Measurements from ENCODE around the gene C6orf120. TPM values are rescaled to one million over a fixed set of nuclear protein-coding genes. Genes with fewer than 3 reads are reported as not detected.

C6orf120 gene
- total RNA-seq, 1 donor from 2014 or later: 35.8 TPM

DNA sequence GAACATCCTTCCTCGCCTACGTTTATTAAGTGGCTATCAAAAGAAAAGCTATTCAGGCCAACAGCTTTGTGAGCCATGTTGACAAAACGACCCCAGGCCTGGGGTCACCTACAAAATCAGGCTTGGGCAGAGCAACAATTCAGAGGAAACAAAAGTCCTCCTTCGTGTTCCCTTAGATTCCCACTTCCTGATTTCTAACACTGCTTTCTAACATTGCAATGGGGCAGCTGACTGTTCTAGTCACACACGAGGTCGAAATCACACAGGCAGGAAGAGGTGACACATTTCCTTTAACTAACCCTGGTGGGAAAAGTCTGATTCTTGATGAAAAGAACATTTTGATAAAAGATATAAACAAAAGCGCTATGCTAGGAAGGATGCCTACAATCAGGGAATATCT is 32.0 kb upstream of the C6orf120 start:
- Mint-ChIP-seq H3K4me3 (no peak overlapping the region), H3K27ac (no peak overlapping the region), H3K9me3 (peaks cover 12% of the 10 kb centered on the region), H3K4me1 (no peaks in the 10 kb centered on the region), H3K27me3 (ENCODE audit: low read depth) (no peaks in the 10 kb centered on the region), H3K36me3 (peaks cover 52% of the 10 kb centered on the region)
- no peak for DNase-seq (ENCODE audit: low spot score in 2 of 2, unreplicated experiment in 2 of 2)
- TF ChIP-seq, protein P1, sequence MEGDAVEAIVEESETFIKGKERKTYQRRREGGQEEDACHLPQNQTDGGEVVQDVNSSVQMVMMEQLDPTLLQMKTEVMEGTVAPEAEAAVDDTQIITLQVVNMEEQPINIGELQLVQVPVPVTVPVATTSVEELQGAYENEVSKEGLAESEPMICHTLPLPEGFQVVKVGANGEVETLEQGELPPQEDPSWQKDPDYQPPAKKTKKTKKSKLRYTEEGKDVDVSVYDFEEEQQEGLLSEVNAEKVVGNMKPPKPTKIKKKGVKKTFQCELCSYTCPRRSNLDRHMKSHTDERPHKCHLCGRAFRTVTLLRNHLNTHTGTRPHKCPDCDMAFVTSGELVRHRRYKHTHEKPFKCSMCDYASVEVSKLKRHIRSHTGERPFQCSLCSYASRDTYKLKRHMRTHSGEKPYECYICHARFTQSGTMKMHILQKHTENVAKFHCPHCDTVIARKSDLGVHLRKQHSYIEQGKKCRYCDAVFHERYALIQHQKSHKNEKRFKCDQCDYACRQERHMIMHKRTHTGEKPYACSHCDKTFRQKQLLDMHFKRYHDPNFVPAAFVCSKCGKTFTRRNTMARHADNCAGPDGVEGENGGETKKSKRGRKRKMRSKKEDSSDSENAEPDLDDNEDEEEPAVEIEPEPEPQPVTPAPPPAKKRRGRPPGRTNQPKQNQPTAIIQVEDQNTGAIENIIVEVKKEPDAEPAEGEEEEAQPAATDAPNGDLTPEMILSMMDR (IDR thresholded peaks at IDR 0.05; ENCODE audit: unreplicated experiment): no peak

DNA sequence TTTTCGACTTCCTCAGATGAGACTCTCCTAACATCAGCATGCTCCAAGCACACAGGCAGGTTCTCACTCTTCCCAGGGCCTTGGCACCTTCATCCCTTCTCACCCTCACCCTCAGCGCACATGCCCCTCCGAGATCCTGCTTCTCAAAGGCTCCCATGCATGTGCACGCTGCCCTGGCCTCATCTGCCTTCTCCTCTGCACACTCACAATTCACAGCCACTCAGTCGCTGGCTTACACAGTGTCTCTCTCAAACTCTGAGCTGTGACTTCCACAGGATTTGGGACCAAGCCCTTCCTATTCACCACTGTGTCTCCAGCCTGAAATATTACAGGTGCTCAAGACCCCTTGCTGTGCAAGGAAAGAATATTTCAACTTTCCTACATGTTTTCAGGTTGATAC is 30.4 kb upstream of the C6orf120 start:
- Mint-ChIP-seq H3K4me3 (no peak overlapping the region), H3K36me3 (peaks cover 55% of the 10 kb centered on the region), H3K27ac (no peak overlapping the region), H3K27me3 (ENCODE audit: low read depth) (no peaks in the 10 kb centered on the region), H3K4me1 (peaks cover 4% of the 10 kb centered on the region), H3K9me3 (peaks cover 12% of the 10 kb centered on the region)
- no peak for DNase-seq (ENCODE audit: low spot score in 2 of 2, unreplicated experiment in 2 of 2)
- TF ChIP-seq, protein P1 (IDR thresholded peaks at IDR 0.05; ENCODE audit: unreplicated experiment): no peak

DNA sequence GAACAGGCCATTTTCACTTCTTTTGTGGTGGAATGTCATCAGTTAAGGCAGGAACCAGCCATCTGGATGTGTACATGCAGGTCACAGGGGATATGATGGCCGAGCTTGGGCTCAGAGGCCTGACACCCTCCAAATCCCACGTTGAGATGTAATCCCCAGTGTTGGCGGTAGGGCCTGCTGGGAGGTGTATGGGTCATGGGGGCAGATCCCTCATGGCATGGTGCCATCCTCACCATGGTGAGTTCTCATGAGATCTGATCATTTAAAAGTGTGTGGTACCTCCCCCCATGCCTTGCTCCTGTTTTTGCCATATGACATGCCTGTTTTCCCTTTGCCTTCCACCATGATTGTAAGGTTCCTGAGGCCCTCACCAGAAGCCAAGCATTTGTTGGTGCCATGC is 26.9 kb upstream of the C6orf120 start:
- H3K9me3 Mint-ChIP-seq: peaks cover 17% of the 10 kb centered on the region
- TF ChIP-seq, protein P1 (IDR thresholded peaks at IDR 0.05; ENCODE audit: unreplicated experiment): no peak
- peaks cover 4% of the 10 kb centered on the region for H3K4me1 Mint-ChIP-seq
- no peaks in the 10 kb centered on the region for H3K27me3 Mint-ChIP-seq (ENCODE audit: low read depth)
- H3K4me3 Mint-ChIP-seq: no peak overlapping the region
- no peak overlapping the region for H3K27ac Mint-ChIP-seq
- H3K36me3 Mint-ChIP-seq: peaks cover 62% of the 10 kb centered on the region
- no peak for DNase-seq (ENCODE audit: low spot score in 2 of 2, unreplicated experiment in 2 of 2)

DNA sequence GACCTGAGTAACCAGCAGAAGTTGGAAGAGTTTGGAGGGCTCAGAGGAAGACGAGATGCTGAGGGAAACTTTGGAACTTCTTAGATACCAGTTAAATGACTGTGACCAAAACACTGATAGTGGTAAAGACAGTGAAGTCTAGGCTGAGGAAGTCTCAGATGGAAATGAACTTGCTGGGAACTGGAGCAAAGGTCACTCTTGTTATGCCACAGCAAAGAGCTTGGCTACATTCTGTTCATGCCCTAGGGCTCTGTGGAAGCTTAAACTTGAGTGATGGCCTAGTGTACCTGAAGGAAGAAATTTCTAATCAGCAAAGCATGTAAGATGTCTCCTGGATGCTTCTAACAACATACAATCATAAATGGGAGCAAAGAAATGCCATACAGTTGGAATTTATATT is 24.8 kb upstream of the C6orf120 start:
- TF ChIP-seq, protein P1 (IDR thresholded peaks at IDR 0.05; ENCODE audit: unreplicated experiment): no peak
- Mint-ChIP-seq H3K27me3 (ENCODE audit: low read depth) (no peaks in the 10 kb centered on the region), H3K27ac (no peak overlapping the region), H3K4me1 (peaks cover 4% of the 10 kb centered on the region), H3K36me3 (peaks cover 68% of the 10 kb centered on the region), H3K4me3 (no peak overlapping the region), H3K9me3 (peaks cover 34% of the 10 kb centered on the region)
- DNase-seq (ENCODE audit: low spot score in 2 of 2, unreplicated experiment in 2 of 2): no peak

DNA sequence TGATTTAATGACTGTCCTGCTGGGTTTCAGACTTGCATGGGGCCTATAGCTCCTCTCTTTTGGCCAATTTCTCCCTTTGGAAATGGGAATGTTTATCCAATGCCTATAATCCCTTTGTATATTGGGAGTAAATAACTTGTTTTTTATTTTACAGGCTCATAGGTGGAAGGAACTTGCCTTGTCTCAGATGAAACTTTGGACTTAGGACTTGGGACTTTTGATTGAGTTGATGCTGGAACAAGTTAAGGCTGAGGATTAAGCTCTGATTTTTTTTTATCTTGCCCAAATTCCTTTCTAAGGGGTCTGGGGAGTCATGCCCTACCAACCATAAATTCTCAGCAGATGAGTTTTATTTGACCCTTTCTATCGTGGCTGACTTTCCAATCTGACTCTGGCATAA is 23.6 kb upstream of the C6orf120 start:
- Mint-ChIP-seq H3K9me3 (peaks cover 43% of the 10 kb centered on the region), H3K36me3 (peaks cover 75% of the 10 kb centered on the region), H3K4me1 (peaks cover 4% of the 10 kb centered on the region), H3K27ac (no peak overlapping the region), H3K27me3 (ENCODE audit: low read depth) (no peaks in the 10 kb centered on the region), H3K4me3 (no peak overlapping the region)
- TF ChIP-seq, protein P1 (IDR thresholded peaks at IDR 0.05; ENCODE audit: unreplicated experiment): no peak
- no peak for DNase-seq (ENCODE audit: low spot score in 2 of 2, unreplicated experiment in 2 of 2)

DNA sequence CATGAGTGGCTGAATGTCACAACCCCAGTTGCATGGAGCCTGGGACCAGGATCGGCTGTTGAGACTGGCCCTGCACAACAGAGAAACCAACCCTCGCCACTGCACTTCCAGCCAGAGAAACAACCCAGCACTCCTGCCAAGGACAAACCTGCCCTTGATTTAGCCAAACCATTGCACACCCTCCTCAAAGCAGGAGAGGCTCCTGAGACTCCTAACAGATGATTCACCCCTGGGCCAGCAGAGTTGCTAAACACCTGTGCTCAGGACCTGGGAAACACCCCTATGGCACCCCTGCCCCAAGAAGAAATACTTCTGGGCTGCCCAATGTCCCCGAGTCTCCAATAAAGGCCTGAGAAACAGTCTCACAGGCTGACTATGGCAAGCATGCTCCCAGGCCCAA is 17.9 kb upstream of the C6orf120 start:
- H3K27me3 Mint-ChIP-seq (ENCODE audit: low read depth): no peaks in the 10 kb centered on the region
- TF ChIP-seq, protein P1 (IDR thresholded peaks at IDR 0.05; ENCODE audit: unreplicated experiment): no peak

More for the DNA sequence above, 17.9 kb upstream of the C6orf120 start:
- H3K9me3 Mint-ChIP-seq: peaks cover 74% of the 10 kb centered on the region
- DNase-seq (ENCODE audit: low spot score in 2 of 2, unreplicated experiment in 2 of 2): no peak
- H3K4me3 Mint-ChIP-seq: no peak overlapping the region
- peaks cover 84% of the 10 kb centered on the region for H3K36me3 Mint-ChIP-seq
- H3K4me1 Mint-ChIP-seq: no peaks in the 10 kb centered on the region
- H3K27ac Mint-ChIP-seq: no peak overlapping the region

Data from mesothelial cell of epicardium (in vitro differentiated cells).